Right cardiac atrium (tissue), 5 donors: ENCODE measurements around the gene TNRC18. TPM values are rescaled to one million over a fixed set of nuclear protein-coding genes. Genes with fewer than 3 reads are reported as not detected.

Experiments
- ATAC-seq, 2 donors: fragments of 200-7000 bp; cut with Tn5 transposase; one replicate each; pipeline versions ENCODE4 v1.8.0 to v1.9.1; 2020; ENCODE audit warnings: moderate library complexity in 2 of 2, mild to moderate bottlenecking in 1 of 2
- DNase-seq, 3 donors: peaks; one replicate each; pipeline ENCODE4 v3.0.0-alpha.2; 2020
- H3K27ac ChIP-seq: one replicate; pipeline ENCODE4 v1.5.1; 2013; ENCODE audit warnings: mild to moderate bottlenecking, low read length, control low read depth, moderate library complexity
- H3K27me3 ChIP-seq: one replicate; pipeline ENCODE4 v1.6.1; 2013; ENCODE audit not compliant: control insufficient read depth, insufficient read depth
- H3K4me1 ChIP-seq: one replicate; pipeline ENCODE4 v1.6.1; 2013; ENCODE audit warnings: low read length; ENCODE audit not compliant: control insufficient read depth, insufficient read depth
- H3K4me3 ChIP-seq: one replicate; pipeline ENCODE4 v1.5.1; 2013; ENCODE audit warnings: low read length, control low read depth
- H3K9me3 ChIP-seq: one replicate; pipeline ENCODE4 v1.6.1; 2013; ENCODE audit warnings: low read length; ENCODE audit not compliant: control insufficient read depth
- WGBS: extraction: QIAGEN DNeasy Blood & Tissue Kit; methylation state at CpG from one replicate; pipeline ENCODE4 v1.1.7; 2013; 5-methylcytosine and 5-hydroxymethylcytosine counted together
- intact Hi-C, 4 donors: fragments of 100-400 bp; cut with DNase I; formaldehyde crosslinking; loops; one replicate each; pipeline versions ENCODE4 v1.11.0 to v1.14.0; 2022 to 2023
- polyA plus RNA-seq: library from polyadenylated mRNA; stranded (reverse); fragments of 200-250 nt; gene quantifications from one replicate; pipeline ENCODE4 v1.2.3, GENCODE V29; 2013
- total RNA-seq, 4 donors: library from RNA; stranded (reverse); fragmentation: NEBNext Ultra II Directional; extraction: Animal tissue kit (Norgen Biotek cat#: 25700); gene quantifications; one replicate each; pipeline ENCODE4 v1.2.1, GENCODE V29; 2021
- donor health status: healthy with polysubstance abuse.
- donor health status: DM: no; HTN: yes; CAD: no.
- donor health status: DM: no; HTN: no; CAD: no.
- donor health status: DM: no; HTN: yes; CAD: no; lungs with severe emphysema.
- donor health status: DM: yes; HTN: yes; CAD: no.

TNRC18 gene
- total and polyA plus RNA-seq, 5 donors: 33.1 to 46.6 (median 38.9) TPM

GRCh38 chr7:5354460-5355232 is 69.0 kb downstream of the TNRC18 start:
- Histone ChIP-seq H3K4me3 (no peak overlapping the region), H3K4me1 (peaks cover 6% of the 10 kb centered on the region), H3K27me3 (no peaks in the 10 kb centered on the region), H3K27ac (peak overlapping the region; percentile 84), H3K9me3 (no peaks in the 10 kb centered on the region)
- intact Hi-C loops: no loop called here
- DNase-seq (peak; percentile 68 to 84 (median 84)), ATAC-seq (peak; percentile 80 to 84)
- 41% methylated on average over 17 of the region's 17 CpGs for WGBS

GRCh38 chr7:5352440-5353010 is 71.1 kb downstream of the TNRC18 start:
- no peak for DNase-seq
- no peak for ATAC-seq
- 94% methylated on average over 19 of the region's 19 CpGs for WGBS
- Histone ChIP-seq H3K27me3 (no peaks in the 10 kb centered on the region), H3K4me3 (no peak overlapping the region), H3K4me1 (peaks cover 6% of the 10 kb centered on the region), H3K27ac (no peak overlapping the region), H3K9me3 (no peaks in the 10 kb centered on the region)
- intact Hi-C loops: no loop called here

GRCh38 chr7:5351507-5352265 is 71.9 kb downstream of the TNRC18 start:
- Histone ChIP-seq H3K4me1 (peaks cover 6% of the 10 kb centered on the region), H3K27ac (no peak overlapping the region), H3K9me3 (no peaks in the 10 kb centered on the region), H3K4me3 (no peak overlapping the region), H3K27me3 (no peaks in the 10 kb centered on the region)
- no peak for ATAC-seq
- intact Hi-C loops: no loop called here
- no peak for DNase-seq
- 92% methylated on average over 35 of the region's 35 CpGs for WGBS

GRCh38 chr7:5350600-5351385 is 72.8 kb downstream of the TNRC18 start:
- H3K27ac ChIP-seq: no peak overlapping the region
- H3K4me3 ChIP-seq: no peak overlapping the region
- no peak for DNase-seq
- H3K9me3 ChIP-seq: no peaks in the 10 kb centered on the region
- intact Hi-C loops: no loop called here
- ATAC-seq: no peak
- H3K4me1 ChIP-seq: peaks cover 6% of the 10 kb centered on the region
- H3K27me3 ChIP-seq: no peaks in the 10 kb centered on the region
- WGBS: 92% methylated on average over 23 of the region's 23 CpGs

GRCh38 chr7:5350174-5350463 is 73.5 kb downstream of the TNRC18 start:
- H3K27me3 ChIP-seq: no peaks in the 10 kb centered on the region
- H3K9me3 ChIP-seq: no peaks in the 10 kb centered on the region
- DNase-seq (no peak), ATAC-seq (no peak)
- H3K4me3 ChIP-seq: no peak overlapping the region
- intact Hi-C loops: no loop called here
- peaks cover 6% of the 10 kb centered on the region for H3K4me1 ChIP-seq
- no peak overlapping the region for H3K27ac ChIP-seq
- WGBS: 81% methylated on average over 15 of the region's 15 CpGs

- H3K27me3 ChIP-seq: no peaks in the 10 kb centered on the region
- no peak overlapping the region for H3K4me3 ChIP-seq
- no peak overlapping the region for H3K27ac ChIP-seq
- H3K4me1 ChIP-seq: peaks cover 2% of the 10 kb centered on the region
- peak in 1 of 3 donors; percentile 54 for DNase-seq
- 70% methylated on average over 34 of the region's 34 CpGs for WGBS
- ATAC-seq: no peak
- no peaks in the 10 kb centered on the region for H3K9me3 ChIP-seq
- intact Hi-C loops: no loop called here
These were observed 74.0 kb downstream of the TNRC18 start for GRCh38 chr7:5349437-5350173.

- peak in 1 of 3 donors; percentile 41 for DNase-seq
These were observed 74.6 kb downstream of the TNRC18 start for GRCh38 chr7:5349005-5349380.

GRCh38 chr7:5348134-5349004 is 75.3 kb downstream of the TNRC18 start:
- no peak overlapping the region for H3K4me3 ChIP-seq
- no peak overlapping the region for H3K27ac ChIP-seq
- 82% methylated on average over 21 of the region's 21 CpGs for WGBS
- no peaks in the 10 kb centered on the region for H3K4me1 ChIP-seq
- H3K27me3 ChIP-seq: no peaks in the 10 kb centered on the region
- ATAC-seq (no peak), DNase-seq (peak in 1 of 3 donors; percentile 33)
- peaks cover 3% of the 10 kb centered on the region for H3K9me3 ChIP-seq
- intact Hi-C loops: no loop called here

More at GRCh38 chr7:5349005-5349380, 74.6 kb downstream of the TNRC18 start:
- H3K27me3 ChIP-seq: no peaks in the 10 kb centered on the region
- no peak overlapping the region for H3K4me3 ChIP-seq
- ATAC-seq: no peak
- 88% methylated on average over 17 of the region's 17 CpGs for WGBS
- H3K4me1 ChIP-seq: no peaks in the 10 kb centered on the region
- H3K9me3 ChIP-seq: peaks cover 2% of the 10 kb centered on the region
- H3K27ac ChIP-seq: no peak overlapping the region
- intact Hi-C loops: no loop called here

- Histone ChIP-seq H3K27ac (no peak overlapping the region), H3K4me3 (no peak overlapping the region), H3K4me1 (no peaks in the 10 kb centered on the region), H3K9me3 (peaks cover 3% of the 10 kb centered on the region), H3K27me3 (no peaks in the 10 kb centered on the region)
- intact Hi-C loops: no loop called here
- ATAC-seq (no peak), DNase-seq (peak in 1 of 3 donors; percentile 46)
- WGBS: 96% methylated on average over 21 of the region's 21 CpGs
These were observed 78.0 kb downstream of the TNRC18 start for GRCh38 chr7:5345671-5346070.

- intact Hi-C loops: no loop called here
- ATAC-seq: no peak
- 97% methylated on average over 13 of the region's 13 CpGs for WGBS
- peak in 1 of 3 donors; percentile 48 for DNase-seq
- Histone ChIP-seq H3K27ac (no peak overlapping the region), H3K4me1 (no peaks in the 10 kb centered on the region), H3K27me3 (no peaks in the 10 kb centered on the region), H3K4me3 (no peak overlapping the region), H3K9me3 (peaks cover 3% of the 10 kb centered on the region)
These were observed 78.5 kb downstream of the TNRC18 start for GRCh38 chr7:5345171-5345570.
